ENCODE data around the gene FCGBP.
"Not testable (repeated sequence)": the region's sequence is repeated elsewhere in the genome, so short reads cannot be mapped to it uniquely, and the experiment has no call there.

Gene FCGBP

DNA sequence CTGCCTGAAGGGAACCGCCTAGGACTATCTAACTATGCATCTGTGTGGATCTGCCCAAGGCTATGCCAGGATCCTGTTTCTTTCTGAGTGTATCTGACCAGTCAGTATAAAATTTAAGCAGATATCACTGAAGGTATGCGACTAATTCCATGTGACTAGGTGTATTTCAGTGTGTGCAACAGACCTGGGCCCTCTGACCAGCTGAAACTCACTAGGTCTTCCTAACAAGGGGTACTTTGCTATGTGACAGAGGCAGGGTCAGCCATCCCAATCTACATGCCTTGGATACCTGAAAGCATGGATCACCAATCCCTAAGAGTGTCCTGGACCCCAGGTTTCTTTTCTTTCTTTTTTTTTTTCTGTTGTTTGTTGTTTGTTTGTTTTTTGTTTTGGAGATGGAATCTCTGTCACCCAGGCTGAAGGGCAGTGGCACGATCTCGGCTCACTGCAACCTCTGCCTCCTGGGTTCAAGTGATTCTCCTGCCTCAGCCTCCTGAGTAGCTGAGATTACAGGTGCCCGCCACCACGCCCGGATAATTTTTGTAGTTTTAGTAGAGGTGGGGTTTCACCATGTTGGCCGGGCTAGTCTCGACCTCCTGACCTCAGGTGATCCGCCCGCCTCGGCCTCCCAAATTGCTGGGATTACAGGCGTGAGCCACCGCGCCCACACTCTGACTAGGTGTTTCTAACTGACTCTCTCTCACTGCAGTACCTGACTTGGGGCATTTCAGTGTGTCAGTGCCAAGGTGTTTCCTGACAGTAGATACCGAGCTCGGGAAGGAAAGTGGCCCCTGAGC lies 43.5 kb downstream of the FCGBP start:
- DNase-seq (ENCODE audit: low read depth, low spot score): no peak

DNA sequence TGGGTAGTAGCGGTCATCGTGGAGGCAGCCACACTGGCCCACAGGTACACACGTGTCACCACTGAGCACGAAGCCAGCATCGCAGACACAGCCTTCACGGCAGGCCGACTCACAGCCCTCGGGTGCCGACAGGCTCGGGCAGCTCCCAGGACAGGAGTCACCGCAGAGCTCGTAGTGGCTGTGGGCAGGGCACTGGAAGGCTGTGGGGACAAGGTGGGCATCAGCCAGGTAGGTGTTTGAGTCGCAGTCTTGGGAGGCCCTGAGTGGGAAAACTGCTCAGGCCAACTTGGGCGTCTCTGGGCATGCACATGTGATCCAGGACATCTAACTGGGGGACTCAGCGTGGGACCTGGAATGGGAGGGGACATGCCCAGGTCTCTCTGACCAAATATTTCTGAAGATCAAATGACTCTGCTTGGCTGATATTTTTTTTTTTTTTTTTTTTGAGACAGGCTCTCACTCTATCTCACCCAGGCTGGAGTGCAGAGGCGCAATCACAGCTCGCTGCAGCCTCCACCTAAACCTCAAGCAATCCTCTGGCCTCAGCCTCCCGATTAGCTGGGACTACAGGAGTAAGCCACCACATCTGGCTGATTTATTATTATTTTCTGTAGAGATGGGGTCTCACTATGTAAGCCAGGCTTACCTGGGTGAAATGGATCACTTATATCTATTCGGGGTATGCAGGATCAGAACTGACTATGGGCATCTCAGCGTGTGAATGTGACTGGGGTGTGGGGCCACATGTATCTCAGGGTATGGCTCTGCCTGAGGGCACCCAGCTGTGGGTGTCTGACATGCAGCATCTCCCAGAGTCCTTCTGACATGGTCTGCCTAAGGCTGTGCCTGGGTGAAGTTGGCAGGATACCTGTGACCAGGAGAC lies 44.3 kb downstream of the FCGBP start:
- DNase-seq (ENCODE audit: low read depth, low spot score): not testable (repeated sequence)

DNA sequence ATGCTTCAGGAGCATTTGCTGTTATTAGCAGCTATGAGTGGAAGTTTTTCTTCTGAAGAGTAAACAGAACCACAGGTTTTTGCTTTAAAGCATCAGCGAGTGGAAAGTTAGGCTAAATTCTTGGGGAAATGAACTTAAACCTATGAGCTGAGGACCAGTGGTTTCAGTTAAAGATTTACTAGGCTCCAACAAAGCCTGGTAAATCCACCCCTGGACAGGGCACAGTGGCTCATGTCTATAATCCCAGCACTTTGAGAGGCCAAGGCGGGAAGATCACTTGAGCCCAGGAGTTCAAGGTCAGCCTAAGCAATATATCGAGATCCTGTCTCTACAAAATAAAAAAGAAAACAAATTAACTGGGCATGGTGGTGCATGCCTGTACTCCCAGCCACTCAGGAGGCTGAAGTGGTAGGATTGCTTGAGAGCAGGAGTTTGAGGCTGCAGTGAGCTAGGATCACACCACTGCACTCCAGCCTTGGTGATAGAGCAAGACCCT lies 46.9 kb downstream of the FCGBP start:
- not testable (repeated sequence) for DNase-seq (ENCODE audit: low read depth, low spot score)

DNA sequence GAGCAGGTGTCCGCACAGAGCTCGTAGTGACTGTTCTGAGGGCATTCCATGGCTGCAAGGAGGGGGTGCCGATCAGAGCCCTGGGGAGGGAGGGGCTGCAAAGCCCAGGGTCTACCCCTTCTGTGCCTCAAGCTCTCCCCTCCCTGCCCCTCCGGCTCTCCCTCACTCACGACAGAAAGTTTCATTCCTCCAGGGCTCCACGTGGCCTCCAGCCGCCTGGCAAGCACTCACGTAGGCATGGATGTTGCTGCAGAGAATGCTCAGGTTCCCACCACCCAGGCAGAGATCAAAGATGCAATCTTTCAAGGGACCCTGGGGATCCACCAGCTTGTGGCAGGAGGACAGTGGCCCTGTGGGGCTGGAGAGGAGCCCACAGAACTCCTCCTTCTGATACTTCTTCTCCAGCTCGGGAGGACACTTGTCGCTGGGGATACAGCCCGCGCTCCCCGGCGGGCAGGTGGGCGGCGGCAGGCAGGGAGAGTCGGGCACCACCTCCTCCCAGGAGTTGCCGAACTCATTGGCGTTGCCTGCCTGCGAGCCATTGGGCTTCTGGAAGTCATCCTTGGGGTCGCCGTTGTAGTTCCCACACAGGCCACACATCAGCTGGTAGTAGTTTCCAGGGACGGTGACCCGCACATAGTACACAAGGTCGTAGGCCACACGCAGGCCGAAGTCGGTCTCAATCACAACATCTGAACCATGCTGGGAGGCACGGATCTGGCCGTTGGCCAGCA lies 48.4 kb downstream of the FCGBP start:
- DNase-seq (ENCODE audit: low read depth, low spot score): not testable (repeated sequence)

DNA sequence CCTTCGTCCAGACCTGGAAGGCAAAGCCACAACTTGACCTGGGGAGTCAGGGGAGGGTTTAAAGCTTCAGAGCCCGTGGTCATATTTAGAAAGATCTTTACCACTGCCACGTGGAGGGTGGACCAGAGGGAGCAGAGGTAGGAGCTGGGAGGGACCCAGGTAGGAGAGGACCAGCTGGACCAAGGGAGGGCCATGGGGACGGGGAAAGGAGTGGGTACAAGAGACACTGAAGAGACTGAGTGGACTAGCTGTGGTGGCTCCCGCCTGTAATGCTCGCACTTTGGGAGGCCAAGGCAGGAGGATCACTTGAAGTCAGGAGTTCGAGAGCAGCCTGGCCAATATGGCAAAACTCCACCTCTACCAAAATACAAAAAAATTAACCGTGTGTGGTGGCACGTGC lies 49.7 kb downstream of the FCGBP start:
- not testable (repeated sequence) for DNase-seq (ENCODE audit: low read depth, low spot score)
